HUES6 (cell line): ENCODE data around the gene CAPZB.

ENCODE experiments used
- H3K27ac ChIP-seq: 2 replicates; pipeline ENCODE4 v1.7.0; 2013; ENCODE audit warnings: low read depth, mild to moderate bottlenecking, low read length, inconsistent platforms
- H3K27me3 ChIP-seq: 2 replicates; pipeline ENCODE4 v1.6.1; 2013; ENCODE audit warnings: low read length; ENCODE audit not compliant: control insufficient read depth, insufficient read depth
- H3K36me3 ChIP-seq: 2 replicates; pipeline ENCODE4 v1.6.1; 2013; ENCODE audit warnings: low read length; ENCODE audit not compliant: control insufficient read depth, insufficient read depth
- H3K4me1 ChIP-seq: 2 replicates; pipeline ENCODE4 v1.6.1; 2013; ENCODE audit warnings: low read length; ENCODE audit not compliant: control insufficient read depth, insufficient read depth
- H3K4me3 ChIP-seq: 2 replicates; pipeline ENCODE4 v1.5.1; 2013; ENCODE audit warnings: low read depth, low read length
- H3K9ac ChIP-seq: one replicate; pipeline ENCODE4 v1.6.1; 2013; ENCODE audit warnings: mild to moderate bottlenecking, low read length
- H3K9me3 ChIP-seq: 2 replicates; pipeline ENCODE4 v1.6.1; 2013; ENCODE audit warnings: low read depth, low read length; ENCODE audit not compliant: control insufficient read depth, insufficient read depth

CAPZB gene

DNA sequence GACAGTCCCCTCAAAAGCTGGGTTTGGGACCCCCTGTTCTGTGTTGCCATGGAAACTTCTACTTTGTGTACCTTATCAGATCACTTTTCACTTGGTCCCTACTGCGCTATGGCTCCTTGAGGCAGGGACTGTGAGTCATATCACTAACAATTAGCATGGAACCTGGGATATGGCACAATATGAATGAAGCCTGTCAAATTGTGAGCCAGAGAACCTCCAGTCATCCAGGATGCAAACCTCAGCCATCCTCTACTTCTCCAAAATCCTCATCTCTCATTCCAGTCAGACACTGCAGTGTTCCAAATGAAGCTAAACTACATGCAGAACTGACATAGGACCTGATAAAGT, 11.2 kb upstream of the CAPZB start:
- H3K9ac ChIP-seq = no peak overlapping the region
- H3K4me3 ChIP-seq = no peak overlapping the region
- no peaks in the 10 kb centered on the region for H3K4me1 ChIP-seq
- H3K9me3 ChIP-seq = no peaks in the 10 kb centered on the region
- no peaks in the 10 kb centered on the region for H3K27me3 ChIP-seq
- no peaks in the 10 kb centered on the region for H3K36me3 ChIP-seq
- H3K27ac ChIP-seq = no peak overlapping the region

- Histone ChIP-seq H3K9ac (no peak overlapping the region), H3K36me3 (no peaks in the 10 kb centered on the region), H3K4me1 (no peaks in the 10 kb centered on the region), H3K4me3 (no peak overlapping the region), H3K27ac (no peak overlapping the region), H3K9me3 (no peaks in the 10 kb centered on the region), H3K27me3 (no peaks in the 10 kb centered on the region)
These were observed 10.6 kb upstream of the CAPZB start for GRCh38 chr1:19495799-19496526.

DNA sequence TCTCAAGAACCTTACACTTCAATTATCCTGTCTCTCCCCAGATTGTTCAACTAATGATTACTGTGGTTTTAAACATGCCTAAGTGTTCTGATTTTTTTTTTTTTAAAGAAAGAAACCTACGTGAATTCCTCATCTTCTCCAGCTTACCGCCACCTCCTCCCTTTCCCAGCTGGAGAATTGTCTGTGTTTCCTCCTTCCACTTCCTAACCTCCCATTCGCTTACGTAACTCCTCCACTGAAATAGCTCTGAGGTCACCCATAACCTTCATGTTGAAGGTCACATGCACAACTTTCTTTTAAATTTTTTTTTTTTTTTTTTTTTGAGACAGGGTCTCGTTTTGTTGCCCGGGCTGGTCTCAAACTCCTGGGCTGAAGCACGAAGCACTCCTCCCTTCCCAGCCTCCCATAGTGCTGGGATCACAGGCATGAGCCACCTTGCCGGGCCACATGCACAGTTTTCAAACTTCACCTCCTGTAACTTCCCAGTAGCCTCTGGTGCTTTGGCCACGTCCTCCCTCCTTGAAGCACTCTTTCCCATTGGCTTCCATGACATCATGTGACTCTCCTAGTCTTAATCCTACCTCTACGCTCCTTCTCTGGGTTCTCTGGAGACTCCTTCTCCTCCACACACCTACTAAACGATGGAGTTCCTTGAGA, 9.8 kb upstream of the CAPZB start:
- Histone ChIP-seq H3K27me3 (no peaks in the 10 kb centered on the region), H3K27ac (no peak overlapping the region), H3K4me3 (no peak overlapping the region), H3K9ac (no peak overlapping the region), H3K36me3 (no peaks in the 10 kb centered on the region), H3K9me3 (no peaks in the 10 kb centered on the region), H3K4me1 (no peaks in the 10 kb centered on the region)

- Histone ChIP-seq H3K4me1 (no peaks in the 10 kb centered on the region), H3K27ac (no peak overlapping the region), H3K4me3 (no peak overlapping the region), H3K36me3 (no peaks in the 10 kb centered on the region), H3K9ac (no peak overlapping the region), H3K27me3 (no peaks in the 10 kb centered on the region), H3K9me3 (no peaks in the 10 kb centered on the region)
These were observed 8.2 kb upstream of the CAPZB start for GRCh38 chr1:19493547-19493946.

DNA sequence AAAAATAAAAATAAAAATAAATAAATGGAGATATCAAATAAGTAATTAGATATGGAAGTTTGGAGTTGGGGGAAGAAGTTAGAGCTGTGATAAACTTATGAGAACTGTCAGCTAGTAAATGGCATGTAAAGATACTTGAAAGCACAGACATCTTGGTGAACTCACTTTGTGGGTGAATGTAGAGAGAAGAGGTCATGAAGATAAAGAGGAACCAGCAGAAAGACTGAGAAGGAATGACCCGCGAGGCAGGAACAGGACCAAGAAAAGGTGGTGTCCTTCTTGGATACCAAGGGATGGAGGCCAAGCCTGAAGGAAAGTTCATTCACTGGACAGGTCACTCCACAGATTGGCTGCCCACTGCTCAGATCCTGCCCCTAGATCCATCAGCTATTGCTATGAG, 4.7 kb upstream of the CAPZB start:
- H3K36me3 ChIP-seq = no peaks in the 10 kb centered on the region
- no peak overlapping the region for H3K27ac ChIP-seq
- H3K9ac ChIP-seq = no peak overlapping the region
- no peak overlapping the region for H3K4me3 ChIP-seq
- H3K4me1 ChIP-seq = peaks cover 9% of the 10 kb centered on the region
- H3K27me3 ChIP-seq = no peaks in the 10 kb centered on the region
- no peaks in the 10 kb centered on the region for H3K9me3 ChIP-seq

DNA sequence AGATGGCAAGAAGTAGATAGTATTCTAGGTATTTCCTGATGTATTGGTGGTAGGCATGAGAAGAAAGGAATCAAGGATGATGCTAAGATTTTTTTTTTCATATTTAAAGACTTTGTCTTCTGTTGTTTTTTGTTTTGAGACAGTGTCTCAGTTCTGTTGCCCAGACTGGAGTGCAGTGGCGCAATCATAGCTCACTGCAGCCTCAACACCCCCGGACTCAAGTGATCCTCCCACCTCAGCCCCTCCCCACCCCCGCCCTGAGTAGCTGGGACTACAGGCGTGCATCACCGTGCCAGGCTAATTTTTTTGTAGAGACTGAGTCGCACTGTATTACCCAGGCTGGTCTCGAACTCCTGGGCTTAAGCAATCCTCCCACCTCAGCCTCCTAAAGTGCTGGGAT, 2.8 kb upstream of the CAPZB start:
- Histone ChIP-seq H3K27me3 (no peaks in the 10 kb centered on the region), H3K4me1 (peaks cover 20% of the 10 kb centered on the region), H3K9me3 (no peaks in the 10 kb centered on the region), H3K27ac (no peak overlapping the region), H3K4me3 (no peak overlapping the region), H3K36me3 (peaks cover 8% of the 10 kb centered on the region), H3K9ac (no peak overlapping the region)

DNA sequence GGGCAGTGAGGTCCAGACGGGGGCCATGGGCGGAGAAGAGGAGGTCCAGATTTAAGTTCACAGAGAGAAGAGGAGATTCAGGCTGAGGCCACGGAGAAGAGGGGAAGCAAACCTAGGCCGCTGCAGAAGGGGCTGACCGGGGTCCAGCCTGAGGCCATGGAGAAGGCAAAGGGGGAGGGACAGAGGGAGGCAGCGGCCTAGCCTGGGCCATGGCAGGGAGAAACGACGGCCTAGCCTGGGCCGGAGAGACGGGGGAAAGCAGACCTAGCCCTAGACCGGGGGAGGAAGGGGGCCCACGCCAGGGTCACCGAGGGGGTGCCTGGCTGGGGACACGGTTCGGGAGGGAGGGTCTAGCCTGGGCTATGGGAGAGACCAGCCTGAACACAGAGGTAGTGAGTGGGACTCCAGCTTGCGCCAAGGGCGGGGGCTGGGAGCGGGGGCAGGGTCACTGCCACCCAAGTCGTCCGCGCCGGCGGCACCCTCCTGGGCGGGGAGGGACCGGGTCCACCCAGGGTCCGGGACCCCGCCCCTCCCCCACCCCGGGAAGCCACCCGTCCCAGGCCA, 459 bp downstream of the CAPZB start:
- Histone ChIP-seq H3K9me3 (no peaks in the 10 kb centered on the region), H3K36me3 (peaks cover 27% of the 10 kb centered on the region), H3K4me1 (peaks cover 52% of the 10 kb centered on the region), H3K27me3 (no peaks in the 10 kb centered on the region), H3K9ac (peak overlapping the region; percentile 96), H3K4me3 (peak overlapping the region; percentile 99), H3K27ac (peak overlapping the region; percentile 98)

DNA sequence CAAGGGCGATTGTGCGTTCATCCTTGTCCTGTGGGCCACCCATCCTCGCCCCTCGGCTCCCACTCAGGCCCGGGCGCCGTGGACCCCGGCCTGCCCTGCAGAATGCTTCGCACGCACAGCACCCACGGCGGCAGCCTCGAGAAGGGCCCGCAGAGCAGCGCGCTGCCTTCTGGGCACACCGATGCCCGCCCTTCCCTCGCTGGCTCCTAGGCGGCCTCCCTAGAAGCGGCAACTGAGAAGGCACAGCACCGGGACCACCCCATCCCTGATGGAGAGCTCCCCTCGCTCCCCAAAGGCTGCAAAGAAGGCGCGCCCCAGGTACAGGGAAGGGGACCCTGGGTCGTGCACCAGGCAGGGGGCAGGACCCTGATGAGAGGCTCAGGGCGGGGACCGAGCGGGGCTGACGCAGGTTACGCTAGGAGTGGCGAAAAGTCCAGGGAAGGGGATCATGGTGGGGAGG, 971 bp downstream of the CAPZB start:
- peak overlapping the region; percentile 99 for H3K4me3 ChIP-seq
- peaks cover 27% of the 10 kb centered on the region for H3K36me3 ChIP-seq
- no peaks in the 10 kb centered on the region for H3K9me3 ChIP-seq
- peaks cover 57% of the 10 kb centered on the region for H3K4me1 ChIP-seq
- H3K27ac ChIP-seq = peak overlapping the region; percentile 98
- H3K9ac ChIP-seq = peak overlapping the region; percentile 96
- H3K27me3 ChIP-seq = no peaks in the 10 kb centered on the region

DNA sequence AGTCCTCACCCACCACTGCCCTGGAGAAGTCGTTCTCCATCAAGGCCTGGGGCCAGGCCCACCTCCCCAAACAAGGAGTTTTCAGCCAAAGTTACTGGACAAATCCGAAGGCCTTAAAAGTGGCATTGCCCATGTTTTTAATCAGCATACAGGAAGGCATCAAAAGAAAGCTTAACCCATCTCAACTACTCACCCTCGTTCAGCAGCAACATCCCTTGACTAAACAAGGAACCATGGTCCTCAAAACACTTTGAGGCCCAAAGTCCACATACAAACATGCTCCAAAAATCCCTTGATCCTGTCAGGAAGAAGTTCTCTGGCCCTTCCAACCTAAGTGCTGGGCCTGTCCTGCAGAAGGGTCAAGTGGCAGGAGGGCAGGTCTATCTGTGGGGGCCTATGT, 1.6 kb downstream of the CAPZB start:
- H3K9ac ChIP-seq = peak overlapping the region; percentile 96
- peak overlapping the region; percentile 99 for H3K4me3 ChIP-seq
- no peaks in the 10 kb centered on the region for H3K9me3 ChIP-seq
- H3K27ac ChIP-seq = no peak overlapping the region
- H3K36me3 ChIP-seq = peaks cover 29% of the 10 kb centered on the region
- no peaks in the 10 kb centered on the region for H3K27me3 ChIP-seq
- H3K4me1 ChIP-seq = peaks cover 60% of the 10 kb centered on the region

DNA sequence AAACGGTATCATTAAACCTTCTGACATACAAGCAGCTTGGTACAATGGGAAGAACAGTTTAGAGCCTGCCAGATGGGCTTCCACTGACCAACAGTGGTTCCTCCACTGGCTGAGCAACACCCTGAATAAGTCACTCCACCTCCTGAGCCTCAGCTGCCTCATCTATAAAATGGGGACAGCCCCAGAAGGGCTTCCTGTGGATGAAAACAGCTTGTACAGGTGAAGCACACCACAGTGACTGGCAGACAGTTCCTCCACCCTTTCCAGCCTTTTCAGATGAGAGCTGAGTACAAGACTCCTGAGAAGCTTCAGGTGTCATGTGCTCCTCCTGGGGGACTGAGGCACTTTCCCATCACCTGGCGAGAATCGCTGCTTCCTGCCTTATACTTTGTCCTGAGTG, 2.1 kb downstream of the CAPZB start:
- no peak overlapping the region for H3K27ac ChIP-seq
- H3K4me3 ChIP-seq = peak overlapping the region; percentile 99
- peaks cover 33% of the 10 kb centered on the region for H3K36me3 ChIP-seq
- H3K4me1 ChIP-seq = peaks cover 62% of the 10 kb centered on the region
- no peaks in the 10 kb centered on the region for H3K27me3 ChIP-seq
- no peaks in the 10 kb centered on the region for H3K9me3 ChIP-seq
- no peak overlapping the region for H3K9ac ChIP-seq

GRCh38 chr1:19481826-19482398, 3.4 kb downstream of the CAPZB start:
- Histone ChIP-seq H3K9ac (no peak overlapping the region), H3K9me3 (no peaks in the 10 kb centered on the region), H3K4me1 (peaks cover 67% of the 10 kb centered on the region)

More at GRCh38 chr1:19481826-19482398, 3.4 kb downstream of the CAPZB start:
- Histone ChIP-seq H3K4me3 (peak overlapping the region; percentile 30), H3K27ac (0 out of 2 replicates have a peak overlapping the region, but pooled peaks have one; percentile 13), H3K36me3 (peaks cover 35% of the 10 kb centered on the region), H3K27me3 (no peaks in the 10 kb centered on the region)
